VCaP (cell line): ENCODE data around the gene CDC7.

Source experiments
- H3K27ac ChIP-seq: fragments of 450-650 bp; 2 replicates; pipeline ENCODE4 v1.5.1; 2017
- CTCF ChIP-seq: fragments of 450-650 bp; conservative IDR thresholded peaks from 2 replicates; pipeline ENCODE4 v1.5.1; 2017; ENCODE audit warnings: mild to moderate bottlenecking, moderate library complexity

Gene CDC7

GRCh38 chr1:91557039-91557690 is 56.5 kb downstream of the CDC7 start:
- H3K27ac ChIP-seq, result peak overlapping the region; percentile 25; the same call in 1 of the 2 replicates
- TF ChIP-seq CTCF, result no peak

- no peak overlapping the region for H3K27ac ChIP-seq
- no peak for TF ChIP-seq CTCF
Measured at GRCh38 chr1:91557826-91558225, 57.2 kb downstream of the CDC7 start.

GRCh38 chr1:91559046-91559750 is 58.5 kb downstream of the CDC7 start:
- TF ChIP-seq CTCF, result no peak

GRCh38 chr1:91559838-91560565 is 59.4 kb downstream of the CDC7 start:
- peak overlapping the region; percentile 60 for H3K27ac ChIP-seq
- TF ChIP-seq CTCF, result no peak

More at GRCh38 chr1:91559046-91559750, 58.5 kb downstream of the CDC7 start:
- H3K27ac ChIP-seq, result peak overlapping the region; percentile 60

- no peak for TF ChIP-seq CTCF
Measured at GRCh38 chr1:91564888-91565701, 64.4 kb downstream of the CDC7 start.

GRCh38 chr1:91567583-91567982 is 66.9 kb downstream of the CDC7 start:
- TF ChIP-seq CTCF, result no peak
- H3K27ac ChIP-seq, result no peak overlapping the region

More at GRCh38 chr1:91564888-91565701, 64.4 kb downstream of the CDC7 start:
- no peak overlapping the region for H3K27ac ChIP-seq

GRCh38 chr1:91568261-91568660 is 67.6 kb downstream of the CDC7 start:
- TF ChIP-seq CTCF, result no peak
- H3K27ac ChIP-seq, result no peak overlapping the region
